Stimulated activated CD4-positive, alpha-beta T cell treated with anti-CD3 and anti-CD28 coated beads, Interleukin-1b, Interleukin-23, amount 100 ng/mL, for 48 hours (primary cell): ENCODE results near the gene AURKAIP1.
A peak's percentile ranks its signal among the peaks of the same experiment; 100 is the strongest.
"Not testable (repeated sequence)": the region's sequence is repeated elsewhere in the genome, so short reads cannot be mapped to it uniquely, and the experiment has no call there.

Source experiments
- DNase-seq: peaks from one replicate; pipeline ENCODE4 v3.0.0-alpha.2; 2020

Gene AURKAIP1

DNA sequence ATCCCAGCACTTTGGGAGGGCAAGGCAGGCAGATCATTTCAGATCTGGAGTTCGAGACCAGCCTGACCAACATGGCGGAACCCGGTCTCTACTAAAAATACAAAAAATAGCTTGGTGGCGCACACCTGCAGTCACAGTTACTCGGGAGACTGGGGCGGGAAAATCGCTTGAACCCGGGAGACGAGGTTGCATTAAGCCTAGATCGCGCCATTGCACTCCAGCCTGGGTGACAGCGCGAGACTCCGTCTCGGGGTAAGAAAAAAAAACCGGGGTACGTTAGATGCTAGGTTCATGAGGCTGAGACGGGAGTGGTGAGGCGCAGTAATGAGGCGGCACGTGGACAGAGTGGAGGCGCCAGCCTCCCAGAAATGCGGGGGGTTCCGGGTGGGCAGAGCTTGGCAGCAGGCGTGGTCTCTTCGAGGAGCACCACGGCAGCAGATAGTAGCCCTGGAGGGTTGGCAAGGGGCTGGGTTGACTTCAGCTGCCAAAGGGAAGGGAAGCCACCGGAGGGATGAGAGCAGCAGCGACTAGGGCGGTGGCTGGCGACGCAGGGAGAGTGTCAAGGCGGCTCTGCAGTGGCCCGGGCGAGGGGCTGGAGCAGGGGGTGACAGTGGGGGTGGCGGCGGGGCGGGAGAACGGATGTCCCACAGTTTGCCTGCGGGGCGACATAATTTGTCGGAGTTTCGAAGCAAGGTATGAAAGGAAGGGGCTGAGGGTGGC is 31.3 kb upstream of the AURKAIP1 start:
- no peak for DNase-seq

DNA sequence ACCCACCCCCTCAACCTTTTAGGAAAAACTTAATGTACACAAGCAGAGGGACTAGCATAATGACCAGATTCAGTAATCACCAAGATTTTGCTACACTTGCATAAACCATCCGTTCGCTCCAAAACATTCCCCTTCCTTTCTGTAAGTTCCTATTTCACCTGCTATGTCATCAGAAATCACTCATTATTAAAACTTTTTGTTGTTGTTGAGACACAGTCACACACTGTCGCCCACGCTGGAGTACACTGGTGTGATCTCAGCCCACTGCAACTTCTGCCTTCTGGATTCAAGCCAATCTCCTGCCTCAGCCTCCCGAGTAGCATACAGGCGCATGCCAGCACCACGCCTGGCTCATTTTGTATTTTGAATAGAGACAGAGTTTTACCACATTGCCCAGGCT is 28.6 kb upstream of the AURKAIP1 start:
- DNase-seq = no peak

DNA sequence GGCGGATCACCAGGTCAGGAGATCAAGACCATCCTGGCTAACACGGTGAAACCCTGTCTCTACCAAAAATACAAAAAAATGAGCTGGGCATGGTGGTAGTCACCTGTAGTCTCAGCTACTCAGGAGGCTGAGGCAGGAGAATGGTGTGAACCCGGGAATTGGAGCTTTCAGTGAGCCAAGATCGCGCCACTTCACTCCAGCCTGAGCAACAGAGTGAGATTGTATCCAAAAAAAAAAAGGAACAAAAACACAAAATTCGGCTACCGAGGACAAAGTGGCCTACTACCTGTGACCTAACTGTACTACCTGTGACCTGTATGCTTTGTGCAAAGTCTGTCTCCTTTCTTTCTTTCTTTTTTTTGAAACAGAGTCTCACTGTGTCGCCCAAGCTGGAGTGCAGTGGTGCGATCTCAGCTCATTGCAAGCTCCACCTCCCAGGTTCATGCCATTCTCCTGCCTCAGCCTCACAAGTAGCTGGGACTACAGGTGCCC is 27.9 kb upstream of the AURKAIP1 start:
- not testable (repeated sequence) for DNase-seq

DNA sequence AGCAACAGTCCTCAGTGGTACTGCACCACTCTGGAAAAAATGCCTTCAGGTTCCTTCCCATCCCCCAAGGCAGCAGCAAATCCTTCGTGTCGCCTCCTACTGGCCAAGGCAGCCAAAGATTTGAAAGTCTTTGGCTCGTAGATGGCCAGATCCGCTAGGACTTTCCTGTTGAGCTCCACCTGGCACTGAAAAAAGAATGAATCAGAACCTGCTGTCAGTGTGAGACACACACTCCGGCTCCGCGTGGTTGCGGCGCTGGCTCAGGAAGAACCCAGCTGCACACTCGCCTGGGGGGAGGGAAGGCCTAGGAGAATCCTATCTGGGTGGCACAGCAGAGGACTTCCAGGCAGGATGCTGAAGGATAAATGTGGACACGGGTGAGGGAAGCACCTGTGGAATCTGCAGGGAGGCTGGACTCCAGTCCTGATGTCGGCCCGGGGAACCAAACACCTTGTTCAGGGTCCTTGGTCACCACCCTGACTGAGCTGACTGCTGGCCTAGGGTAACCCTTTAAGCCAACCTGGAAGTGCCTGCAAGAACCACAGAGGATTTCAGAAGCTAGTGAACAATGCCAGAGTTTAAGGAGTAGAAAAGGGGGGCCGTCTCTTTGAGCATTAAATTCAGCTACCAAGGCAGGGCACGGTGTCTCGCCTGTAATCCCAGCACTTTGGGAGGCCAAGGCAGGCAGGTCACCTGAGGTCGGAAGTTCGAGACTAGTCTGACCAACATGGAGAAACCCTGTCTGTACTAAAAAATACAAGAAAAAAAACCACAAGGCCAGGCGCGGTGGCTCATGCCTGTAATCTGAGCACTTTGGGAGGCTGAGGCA is 27.3 kb upstream of the AURKAIP1 start:
- DNase-seq = peak; percentile 53

DNA sequence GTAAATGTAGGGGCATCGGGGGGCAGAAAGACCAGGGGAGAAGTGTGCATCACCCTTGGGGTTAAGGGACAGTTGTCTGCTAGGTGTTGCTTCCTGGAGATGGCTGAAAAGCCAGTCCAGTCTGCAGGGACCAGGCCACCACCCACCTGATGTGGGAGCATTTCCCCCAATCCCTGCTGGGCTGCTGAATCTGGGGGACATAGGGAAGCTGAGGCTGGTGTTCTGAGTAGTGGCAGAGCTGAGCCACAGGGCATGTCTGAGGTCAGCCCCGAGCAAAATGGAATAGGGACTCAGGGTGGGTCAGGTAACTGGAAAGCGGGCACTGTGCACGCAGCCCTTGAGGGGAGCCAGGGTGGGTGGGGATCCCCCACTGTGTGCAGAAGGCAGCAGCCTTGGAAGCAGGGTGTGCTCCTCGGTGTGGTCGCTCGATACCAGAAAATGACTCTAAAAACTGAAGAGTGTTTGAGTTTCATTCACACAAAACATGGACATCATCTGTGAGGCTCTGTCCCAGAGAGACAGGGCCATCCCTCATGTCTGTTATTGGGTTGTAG is 26.5 kb upstream of the AURKAIP1 start:
- DNase-seq = no peak

DNA sequence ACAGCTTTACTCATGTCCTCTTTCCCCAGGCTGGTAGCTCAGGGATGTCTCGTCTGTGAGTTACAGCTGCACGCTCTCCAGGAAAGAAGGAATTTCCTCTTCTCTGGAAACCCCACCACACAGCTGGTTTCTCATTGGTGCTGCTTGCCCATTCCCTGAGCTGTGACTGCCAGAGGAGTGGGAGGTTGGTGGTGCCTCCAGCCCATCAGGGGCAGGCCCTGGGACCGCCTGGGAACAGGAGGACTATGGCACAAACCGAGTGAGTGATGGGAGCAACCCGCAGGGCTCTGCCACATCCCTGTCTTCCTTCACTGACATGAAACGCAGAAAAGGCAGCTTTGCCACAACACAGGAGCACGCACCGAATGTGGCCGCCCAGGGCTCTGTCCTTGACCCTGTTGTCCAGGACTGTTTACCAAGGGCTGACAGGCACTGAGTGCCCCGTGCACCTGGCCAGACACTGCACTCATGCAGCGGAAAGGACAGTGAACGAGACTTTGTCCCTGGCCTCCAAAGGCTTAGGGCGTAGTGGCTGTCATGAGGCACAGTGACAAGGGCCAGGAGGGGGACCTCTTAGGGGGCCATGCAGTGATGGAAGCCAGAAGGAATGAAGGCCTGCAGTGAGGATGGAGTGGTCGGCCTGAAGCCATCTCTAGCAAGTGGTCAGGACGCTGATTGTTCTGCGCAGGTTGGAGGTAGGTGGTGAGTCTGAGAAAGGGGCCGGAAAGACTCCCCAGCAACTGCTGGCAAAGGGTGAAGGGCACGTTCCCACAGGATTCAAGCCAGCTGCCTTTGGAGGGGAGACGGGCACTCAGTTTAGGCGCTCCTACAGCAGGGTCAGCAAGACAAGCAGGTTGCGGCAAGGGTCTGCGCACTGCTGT is 25.8 kb upstream of the AURKAIP1 start:
- DNase-seq = no peak

DNA sequence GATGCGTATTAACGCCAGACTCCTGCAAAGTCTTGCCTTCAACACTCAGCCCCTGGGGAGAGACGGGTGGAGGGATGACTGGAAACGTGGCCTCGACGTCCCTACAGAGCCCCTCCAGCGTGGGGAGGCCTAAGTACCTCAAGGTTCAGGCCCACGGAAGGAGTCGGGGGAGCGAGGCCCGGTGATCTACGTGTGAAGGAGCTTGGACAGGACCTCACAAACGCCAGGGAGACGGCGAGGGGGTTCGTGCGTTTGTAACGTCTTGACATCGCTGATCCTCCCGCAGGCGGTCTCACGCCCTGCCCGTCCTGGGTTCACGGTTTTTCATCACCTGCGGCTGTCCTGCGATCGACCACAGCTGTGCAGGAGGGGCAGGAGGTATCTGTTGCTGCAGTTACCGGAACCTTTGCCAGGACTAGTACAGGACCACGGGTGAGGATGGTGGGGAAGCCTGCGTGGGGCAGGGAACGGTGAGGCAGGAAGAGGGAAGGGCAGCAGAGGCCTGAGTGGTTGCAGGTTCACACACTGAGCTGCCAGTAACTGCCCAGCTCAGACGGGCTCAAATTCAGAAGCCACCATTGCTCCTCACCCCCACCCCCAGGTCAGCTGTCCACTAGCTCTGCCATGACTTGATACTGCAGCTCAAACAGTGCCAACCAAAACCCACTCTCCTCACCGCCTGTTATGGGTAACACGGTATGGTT is 25.0 kb upstream of the AURKAIP1 start:
- DNase-seq = peak; percentile 13

DNA sequence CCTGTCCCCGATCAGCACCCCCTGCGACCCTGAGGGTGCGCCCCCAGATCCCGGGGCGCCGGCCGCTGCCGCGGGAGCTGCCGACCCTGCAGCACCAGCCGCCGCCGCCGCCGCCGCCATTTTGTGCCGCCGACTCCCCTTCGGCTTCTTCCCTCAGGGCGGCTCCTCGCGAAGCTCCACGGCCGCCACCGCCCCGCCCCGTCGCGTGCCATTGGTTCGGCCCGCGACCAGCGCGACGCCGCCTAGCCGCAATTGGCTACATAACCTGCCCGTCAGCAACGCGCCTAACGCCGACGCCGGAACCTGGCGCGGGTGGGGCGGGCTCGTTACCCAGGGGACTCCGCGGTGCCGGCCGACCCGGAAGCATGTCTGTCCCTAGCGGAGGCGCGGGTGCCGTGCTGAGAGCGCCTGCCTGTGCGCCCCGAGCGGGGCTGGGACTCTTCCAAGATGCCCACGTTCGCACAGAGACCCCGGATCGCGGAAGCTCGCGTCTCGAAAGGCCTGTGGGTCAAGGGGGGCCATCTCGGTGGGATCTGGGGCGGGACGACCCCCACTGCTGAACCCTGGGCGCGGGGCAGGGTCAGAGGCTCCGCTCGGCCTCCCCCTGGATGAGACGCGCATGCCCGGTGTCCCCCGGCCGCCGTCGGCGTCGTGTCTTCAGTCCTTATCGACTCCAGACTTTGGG is 24.3 kb upstream of the AURKAIP1 start, which contains the start of gene CCNL2:
Gene CCNL2, minus strand, starts transcription at position 149 of the 685 bp plus-strand sequence. Its CDS starts 29 bp downstream, at position 120.
- DNase-seq = peak; percentile 100

DNA sequence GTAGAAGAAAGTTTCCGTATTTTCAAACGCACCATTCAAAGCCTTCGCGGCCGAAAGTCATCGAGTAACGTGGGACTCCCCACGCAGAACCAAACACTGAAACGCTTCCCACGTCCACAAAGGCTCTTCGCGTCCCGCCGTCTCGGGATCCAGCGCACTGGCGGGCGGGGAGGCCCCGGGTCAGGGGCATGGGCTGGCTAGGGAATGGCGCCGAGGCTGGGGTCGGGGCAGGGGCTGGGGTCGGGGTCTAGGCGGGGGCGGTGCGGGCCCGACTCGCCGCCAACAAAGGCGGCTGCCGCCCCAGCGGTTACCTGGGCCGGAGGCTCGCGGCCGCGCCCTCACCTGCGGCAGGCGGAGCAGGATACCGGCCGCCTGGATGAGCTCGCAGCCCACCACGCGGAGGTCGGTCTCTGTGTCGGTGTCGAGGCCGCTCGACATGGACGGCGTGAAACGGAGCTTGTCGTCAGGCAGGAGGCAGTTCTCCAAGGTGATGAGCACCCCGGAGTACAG is 23.7 kb upstream of the AURKAIP1 start:
- no peak for DNase-seq

DNA sequence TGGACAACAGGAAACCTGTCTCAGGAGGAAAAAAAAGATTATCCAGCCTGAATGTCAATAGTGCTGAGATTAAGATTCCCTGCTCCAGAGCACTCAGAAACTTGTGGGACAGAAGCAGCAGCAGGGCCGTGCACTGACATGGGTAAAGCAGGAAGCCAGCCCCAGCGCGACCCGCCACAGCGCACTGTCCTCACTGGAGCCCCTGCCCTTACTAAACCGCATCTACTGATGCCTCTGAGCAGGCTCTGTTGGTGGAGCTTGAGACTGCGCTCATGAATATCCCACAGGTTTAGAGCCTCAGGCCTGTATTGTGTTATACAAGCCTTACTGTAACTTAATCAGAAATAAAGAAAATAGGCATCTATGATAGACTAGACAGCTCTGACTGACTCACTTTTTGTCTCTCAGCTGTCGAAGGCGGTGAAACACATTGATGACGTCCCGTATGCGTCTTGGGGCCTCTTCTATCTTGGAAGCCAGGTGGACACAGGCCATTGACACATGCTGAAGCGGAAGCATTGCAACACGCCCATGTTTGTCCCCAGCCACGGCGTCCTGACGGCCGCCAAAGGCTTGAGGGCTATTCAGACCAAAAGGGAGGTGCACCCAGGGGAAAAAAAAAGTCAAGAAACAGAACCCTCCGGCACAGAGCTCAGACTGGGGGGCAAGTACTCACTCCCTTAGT is 23.0 kb upstream of the AURKAIP1 start:
- no peak for DNase-seq

DNA sequence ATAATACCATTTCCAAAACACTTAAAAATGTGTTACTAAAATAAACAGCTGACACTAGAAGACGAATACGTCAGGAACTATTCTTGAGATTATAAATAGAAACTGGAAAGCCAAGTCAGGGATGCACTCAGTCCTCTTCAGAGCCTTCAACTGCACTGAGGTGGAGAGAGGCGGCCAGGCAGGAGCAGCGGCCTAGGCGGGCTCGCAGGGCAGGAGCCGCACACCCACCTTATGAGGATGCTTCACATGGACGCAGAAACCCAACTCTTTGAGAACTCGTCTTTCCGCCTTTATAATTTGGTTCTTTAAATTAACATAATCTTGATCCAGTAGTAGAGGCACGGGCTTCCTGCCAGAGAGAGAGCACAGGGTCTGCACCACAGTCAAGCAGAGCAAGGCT is 20.2 kb upstream of the AURKAIP1 start:
- DNase-seq = no peak

DNA sequence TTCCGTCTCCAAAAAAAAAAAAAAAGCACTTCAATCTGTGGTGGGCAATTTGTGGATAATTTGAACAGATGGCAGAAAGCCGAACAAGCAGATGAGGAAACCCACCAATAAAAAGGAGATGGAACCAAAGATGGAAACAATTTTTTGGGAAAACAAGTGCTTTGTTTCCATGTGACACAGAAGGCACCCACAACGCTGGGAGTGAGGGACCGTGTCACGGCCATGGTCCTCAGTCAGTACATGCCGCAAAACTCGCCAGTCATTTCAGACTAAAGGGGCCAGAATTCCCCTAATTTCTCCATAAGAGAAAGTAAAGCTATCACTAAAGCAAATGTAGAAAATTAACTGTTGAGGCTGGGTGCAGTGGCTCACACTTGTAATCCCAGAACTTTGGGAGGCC is 19.1 kb upstream of the AURKAIP1 start:
- no peak for DNase-seq

DNA sequence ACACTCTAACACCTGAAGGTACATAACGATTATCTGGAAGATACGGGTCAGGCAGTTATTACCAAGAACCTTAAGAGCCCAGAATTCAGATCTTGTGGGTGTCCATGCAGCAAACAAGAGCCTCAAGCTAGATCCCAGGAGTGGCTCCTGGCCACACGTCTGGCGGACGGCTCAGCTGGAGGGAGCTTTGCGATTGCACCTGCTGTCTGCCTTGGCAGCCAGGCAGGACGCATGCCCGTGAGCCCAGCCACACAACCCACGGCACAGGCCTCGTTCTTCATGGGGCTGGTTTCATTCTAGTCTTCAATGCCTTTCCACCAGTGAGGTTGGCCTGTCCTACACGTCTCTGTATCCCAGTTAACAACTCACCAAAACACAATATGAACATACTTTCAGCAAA is 18.4 kb upstream of the AURKAIP1 start:
- no peak for DNase-seq

DNA sequence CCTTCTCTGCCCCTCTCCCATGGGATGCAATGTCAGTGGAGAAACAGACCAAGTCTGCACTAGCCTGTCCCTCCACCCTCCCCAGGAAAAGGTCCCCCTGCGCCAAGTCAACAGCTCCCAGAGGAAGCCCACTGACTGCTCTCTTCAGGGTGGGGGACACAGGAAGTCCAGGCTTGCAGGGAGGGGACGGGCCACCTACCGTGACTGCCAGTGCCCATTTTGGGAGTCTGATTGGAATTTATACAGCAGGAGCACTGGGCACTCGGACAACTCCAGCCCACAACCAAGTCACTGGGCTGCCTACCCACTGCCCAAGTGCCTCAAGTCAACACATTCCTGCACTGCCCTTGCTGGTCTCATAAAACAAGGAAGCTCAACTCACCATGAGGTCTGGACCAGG is 18.0 kb upstream of the AURKAIP1 start:
- DNase-seq = no peak

DNA sequence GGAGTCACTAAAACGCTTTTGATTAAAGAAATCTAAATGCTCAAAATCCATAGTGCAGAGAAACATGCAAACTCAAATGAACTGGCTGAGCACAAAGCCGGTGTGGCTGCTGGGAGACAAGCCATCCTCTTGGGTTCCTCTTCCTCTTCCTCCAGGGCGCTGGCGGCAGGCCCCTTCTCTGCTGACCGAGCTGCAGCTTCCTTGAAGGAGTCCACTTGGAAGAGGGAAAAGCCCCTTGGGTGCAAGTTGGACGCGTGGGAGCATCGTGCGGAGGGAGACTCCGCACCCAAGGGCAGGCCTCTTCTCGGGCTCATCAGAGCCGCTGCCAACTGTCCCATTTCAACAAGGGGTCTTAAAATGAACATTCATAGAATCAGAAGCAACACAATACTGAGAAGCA is 16.2 kb upstream of the AURKAIP1 start:
- no peak for DNase-seq

DNA sequence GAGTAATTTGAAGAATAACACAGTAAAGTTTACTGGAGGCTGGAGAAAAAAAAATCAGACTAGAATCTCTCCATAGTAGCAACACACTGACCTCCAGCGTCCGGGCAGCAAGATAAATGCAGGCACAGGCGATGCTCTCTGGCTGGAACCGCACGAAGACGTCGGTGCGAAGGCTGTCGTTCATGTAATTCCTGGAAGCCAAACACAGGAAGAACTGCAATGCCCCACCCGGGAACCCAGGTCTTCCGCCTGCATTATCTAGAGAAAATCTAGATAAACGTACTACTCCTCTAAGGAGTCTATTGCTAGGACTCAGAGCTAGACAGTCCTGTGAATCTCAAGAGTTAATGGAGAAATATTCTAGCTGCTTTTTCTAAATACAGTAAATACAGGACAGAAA is 15.7 kb upstream of the AURKAIP1 start:
- DNase-seq = no peak

DNA sequence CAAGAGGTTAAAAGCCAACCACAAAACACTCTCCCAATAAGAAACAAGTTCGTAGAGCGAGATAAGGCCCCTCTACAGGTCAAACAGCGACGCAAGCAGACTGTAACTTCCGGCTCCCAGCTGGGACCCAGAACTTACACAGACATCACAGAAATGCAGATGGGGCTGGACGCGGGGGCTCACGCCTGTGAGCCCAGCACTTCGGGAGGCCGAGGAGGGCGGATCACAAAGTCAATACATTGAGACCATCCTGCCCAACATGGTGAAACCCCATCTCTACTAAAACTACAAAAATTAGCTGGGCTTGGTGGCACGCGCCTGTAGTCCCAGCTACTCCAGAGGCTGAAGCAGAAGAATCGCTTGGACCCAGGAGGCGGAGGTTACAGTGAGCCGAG is 13.1 kb upstream of the AURKAIP1 start:
- no peak for DNase-seq

DNA sequence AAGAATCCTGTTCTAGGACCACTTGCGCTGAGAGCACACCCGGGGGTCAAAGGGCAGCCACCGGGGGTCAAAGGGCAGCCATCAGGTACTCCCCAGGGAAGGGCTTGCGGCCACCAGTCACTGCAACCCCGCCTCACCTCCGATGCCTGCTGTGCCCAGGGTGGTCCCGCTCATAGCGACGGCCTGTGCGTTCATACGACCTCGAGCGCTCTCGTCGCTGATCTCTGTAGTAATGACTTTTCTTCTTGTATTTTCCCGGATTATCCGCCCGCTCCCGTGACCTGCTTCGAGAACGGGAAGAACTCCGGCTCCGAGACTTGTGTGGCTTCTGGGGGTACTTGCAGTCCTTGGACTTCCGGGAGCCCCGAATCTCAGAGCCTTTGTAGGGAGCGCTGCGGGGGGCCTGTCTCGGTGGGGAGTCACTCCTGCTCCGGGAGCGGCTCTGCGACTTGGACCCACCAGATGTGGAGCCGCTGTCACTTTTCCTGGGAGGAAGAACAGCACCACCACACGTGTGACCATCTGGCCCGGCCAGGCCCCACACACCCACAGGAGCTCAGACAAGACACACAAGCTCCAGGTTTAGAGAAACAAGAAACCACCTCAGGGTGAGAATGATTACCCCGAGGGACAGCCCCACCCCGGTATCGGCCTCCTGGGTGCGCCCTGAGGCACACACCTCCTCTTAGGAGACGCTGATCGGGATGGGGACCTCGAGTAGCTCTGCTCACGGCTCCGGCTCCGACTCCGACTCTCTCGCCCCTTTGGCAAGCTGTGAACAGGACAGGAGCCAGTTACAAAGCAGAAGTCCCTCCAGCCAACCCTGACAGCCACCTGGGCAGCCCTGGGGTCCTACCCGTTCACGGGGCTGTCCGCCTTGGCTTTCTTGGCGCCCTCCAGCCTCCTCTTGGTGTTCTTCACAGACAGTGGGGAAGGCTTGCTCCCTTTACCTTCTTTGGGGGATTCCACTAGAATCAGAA is 12.4 kb upstream of the AURKAIP1 start:
- no peak for DNase-seq

DNA sequence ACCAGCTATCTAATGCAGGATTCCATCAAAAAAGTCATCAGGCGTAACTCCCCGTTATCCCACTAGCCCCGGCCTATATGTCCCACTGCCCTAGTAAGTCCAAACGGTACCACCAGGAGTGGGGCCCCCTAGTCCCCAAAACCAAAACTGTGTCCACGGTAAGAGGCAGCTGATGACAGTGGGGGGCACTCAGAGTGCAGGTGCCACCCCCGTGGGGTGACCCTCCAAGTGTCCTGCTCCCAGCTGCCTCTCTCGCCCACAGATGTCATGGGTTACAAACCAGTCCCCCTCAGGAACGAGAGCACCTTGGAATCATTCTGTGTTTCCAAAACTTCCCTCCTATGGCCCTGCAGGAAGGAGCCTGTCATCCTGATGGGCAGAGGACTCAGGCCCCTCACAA is 10.9 kb upstream of the AURKAIP1 start:
- no peak for DNase-seq
